ACC112 (cell line): ENCODE measurements around the gene DDX39A.

Experiments
- H2AFZ ChIP-seq: fragments of 200-600 bp; sonication (generic); one replicate; pipeline ENCODE4 v1.6.0; 2017; ENCODE audit warnings: antibody characterized with exemption, low read length; ENCODE audit not compliant: unreplicated experiment
- H3K27ac ChIP-seq: fragments of 200-600 bp; sonication (generic); 2 replicates; pipeline ENCODE4 v1.5.1; 2014; ENCODE audit warnings: low read depth, mild to moderate bottlenecking, antibody characterized with exemption, low read length, moderate library complexity
- H3K27me3 ChIP-seq: fragments of 200-600 bp; sonication (generic); 2 replicates; pipeline ENCODE4 v1.6.1; 2014; ENCODE audit warnings: mild to moderate bottlenecking, antibody characterized with exemption, low read length, moderate library complexity, mixed read lengths; ENCODE audit not compliant: insufficient read depth
- H3K36me3 ChIP-seq: fragments of 200-600 bp; sonication (generic); 2 replicates; pipeline ENCODE4 v1.6.1; 2016; ENCODE audit warnings: mild to moderate bottlenecking, antibody characterized with exemption, low read length, moderate library complexity, mixed read lengths; ENCODE audit not compliant: insufficient read depth
- H3K4me1 ChIP-seq: fragments of 200-600 bp; sonication (generic); one replicate; pipeline ENCODE4 v1.6.1; 2016; ENCODE audit warnings: low read length, mixed read lengths; ENCODE audit not compliant: insufficient read depth, unreplicated experiment, control insufficient read depth
- H3K4me3 ChIP-seq: fragments of 200-600 bp; sonication (generic); 2 replicates; pipeline ENCODE4 v1.5.1; 2014; ENCODE audit warnings: mild to moderate bottlenecking, low read depth, low read length
- H3K79me2 ChIP-seq: fragments of 200-600 bp; sonication (generic); one replicate; pipeline ENCODE4 v1.6.0; 2016; ENCODE audit warnings: low read length; ENCODE audit not compliant: control insufficient read depth, unreplicated experiment, insufficient read depth

The DDX39A gene

DNA sequence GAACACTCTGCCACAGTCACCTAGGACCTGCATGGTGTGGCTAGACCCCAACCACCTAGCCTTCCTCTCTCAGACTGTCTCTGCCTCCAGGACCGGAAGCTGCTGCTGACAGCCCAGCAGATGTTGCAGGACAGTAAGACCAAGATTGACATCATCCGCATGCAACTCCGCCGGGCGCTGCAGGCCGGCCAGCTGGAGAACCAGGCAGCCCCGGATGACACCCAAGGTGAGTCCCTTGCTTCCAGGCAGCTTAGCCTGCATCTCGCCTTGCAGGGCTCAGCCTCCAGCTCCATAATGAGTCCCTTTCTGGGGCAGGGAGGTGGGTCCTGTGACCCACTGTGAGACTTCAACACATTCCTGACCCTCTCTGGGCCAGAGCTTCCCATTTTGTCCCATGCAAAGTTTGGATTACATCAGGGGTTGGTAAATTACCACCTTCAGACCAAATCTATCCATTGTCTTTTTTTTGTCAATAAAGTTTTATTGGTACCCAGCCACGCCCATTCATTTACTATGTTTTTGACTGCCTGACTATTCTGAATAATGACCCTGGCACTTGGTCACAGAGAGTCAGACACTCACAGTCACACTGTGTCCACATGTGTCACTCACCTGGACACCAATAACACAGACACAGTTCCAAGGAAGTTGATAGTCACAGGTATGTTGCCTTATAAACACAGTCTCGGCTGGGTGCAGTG is 27.3 kb upstream of the DDX39A start:
- peaks cover 16% of the 10 kb centered on the region for H3K36me3 ChIP-seq
- no peaks in the 10 kb centered on the region for H3K4me1 ChIP-seq

DNA sequence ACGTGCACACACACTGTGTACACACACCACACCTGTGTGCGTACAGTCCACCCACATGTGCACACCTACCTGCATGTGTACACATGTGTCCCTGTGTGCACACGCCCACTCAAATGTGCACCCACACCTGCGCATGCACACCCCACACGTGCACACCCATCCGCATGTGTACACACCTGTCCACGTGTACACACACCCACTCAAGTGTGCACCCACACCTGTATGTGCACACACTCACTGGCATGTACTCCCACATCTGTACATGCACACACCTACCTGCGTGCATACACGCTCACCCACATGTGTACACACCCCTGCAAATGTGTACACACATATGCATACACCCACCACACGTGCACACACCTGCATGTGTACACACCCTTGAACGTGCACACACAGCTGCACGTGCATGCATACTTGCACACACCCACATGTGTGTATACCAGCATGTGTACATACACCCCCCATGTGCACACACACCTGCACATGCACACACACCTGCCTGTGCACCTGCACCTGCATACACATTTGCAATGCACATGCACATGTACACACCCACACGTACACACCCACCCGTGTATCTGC is 24.6 kb upstream of the DDX39A start:
- H3K4me3 ChIP-seq = no peak overlapping the region
- peaks cover 10% of the 10 kb centered on the region for H3K36me3 ChIP-seq
- peaks cover 9% of the 10 kb centered on the region for H3K79me2 ChIP-seq
- no peak overlapping the region for H2AFZ ChIP-seq
- no peaks in the 10 kb centered on the region for H3K4me1 ChIP-seq
- no peaks in the 10 kb centered on the region for H3K27me3 ChIP-seq
- no peak overlapping the region for H3K27ac ChIP-seq

More for the DNA sequence above, 27.3 kb upstream of the DDX39A start:
- no peak overlapping the region for H3K27ac ChIP-seq
- H2AFZ ChIP-seq = no peak overlapping the region
- no peak overlapping the region for H3K4me3 ChIP-seq
- H3K79me2 ChIP-seq = no peaks in the 10 kb centered on the region
- H3K27me3 ChIP-seq = no peaks in the 10 kb centered on the region

DNA sequence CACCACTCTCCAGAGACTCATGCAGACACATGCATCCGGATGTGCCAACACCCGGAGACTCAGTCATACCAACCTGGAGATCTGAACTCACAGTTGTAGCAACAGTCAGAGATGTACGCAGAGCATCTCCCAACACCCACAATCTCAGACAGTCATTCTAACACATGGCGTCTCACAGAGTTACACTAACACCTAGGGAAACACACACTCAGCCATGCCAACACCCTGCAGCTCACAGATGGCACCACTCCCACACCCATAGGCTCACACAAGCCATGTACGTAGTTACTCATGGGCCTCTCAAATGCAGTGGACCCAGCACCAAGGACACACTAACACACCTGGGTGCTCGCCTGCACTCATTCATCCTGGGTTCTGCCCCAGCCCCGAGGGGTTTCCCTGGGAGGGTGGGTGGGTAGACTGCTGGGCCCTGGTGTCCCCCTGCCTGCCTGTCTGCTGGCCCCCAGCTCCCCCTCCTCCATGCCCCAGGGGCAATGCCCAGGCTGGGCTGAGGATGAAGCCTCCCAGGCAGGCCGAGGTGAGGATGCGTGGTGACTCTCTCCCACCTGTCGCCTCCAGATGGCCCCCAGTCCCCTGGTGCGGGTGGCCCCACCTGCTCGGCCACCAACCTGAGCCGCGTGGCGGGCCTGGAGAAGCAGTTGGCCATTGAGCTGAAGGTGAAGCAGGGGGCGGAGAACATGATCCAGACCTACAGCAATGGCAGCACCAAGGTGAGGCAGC is 23.9 kb upstream of the DDX39A start:
- H2AFZ ChIP-seq = no peak overlapping the region
- no peak overlapping the region for H3K4me3 ChIP-seq
- H3K79me2 ChIP-seq = peaks cover 10% of the 10 kb centered on the region
- no peaks in the 10 kb centered on the region for H3K4me1 ChIP-seq
- H3K27ac ChIP-seq = no peak overlapping the region
- peaks cover 10% of the 10 kb centered on the region for H3K36me3 ChIP-seq
- H3K27me3 ChIP-seq = no peaks in the 10 kb centered on the region

GRCh38 chr19:14441041-14441938 is 22.1 kb upstream of the DDX39A start:
- H3K4me1 ChIP-seq = no peaks in the 10 kb centered on the region
- no peak overlapping the region for H3K4me3 ChIP-seq
- H3K27me3 ChIP-seq = no peaks in the 10 kb centered on the region
- H3K79me2 ChIP-seq = peaks cover 22% of the 10 kb centered on the region
- H3K27ac ChIP-seq = no peak overlapping the region
- H3K36me3 ChIP-seq = peaks cover 5% of the 10 kb centered on the region; the same call in 1 of the 2 replicates
- H2AFZ ChIP-seq = no peak overlapping the region

DNA sequence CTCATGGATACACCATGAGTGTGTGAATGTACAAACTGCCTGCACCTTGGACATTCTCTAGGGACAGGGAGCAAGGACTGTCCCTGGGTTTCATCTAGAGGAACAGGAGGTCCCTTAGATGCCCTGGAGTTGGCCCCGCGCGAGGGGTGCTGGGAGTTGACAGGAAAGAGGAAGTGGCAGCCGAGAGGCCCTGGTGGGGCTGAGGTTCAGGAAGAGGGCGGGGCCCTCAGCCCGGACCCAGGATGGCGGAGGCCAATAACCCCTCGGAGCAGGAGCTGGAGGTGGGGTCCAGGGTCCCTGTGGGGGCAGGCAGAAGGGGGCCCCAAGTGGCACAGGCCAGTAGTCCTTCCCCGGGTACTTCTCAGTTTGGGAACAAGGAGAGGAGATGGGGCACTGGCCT is 20.9 kb upstream of the DDX39A start:
- Histone ChIP-seq H3K79me2 (peaks cover 24% of the 10 kb centered on the region), H3K4me1 (no peaks in the 10 kb centered on the region), H3K27ac (no peak overlapping the region), H3K36me3 (peaks cover 5% of the 10 kb centered on the region; the same call in 1 of the 2 replicates), H3K4me3 (no peak overlapping the region), H3K27me3 (no peaks in the 10 kb centered on the region), H2AFZ (no peak overlapping the region)

DNA sequence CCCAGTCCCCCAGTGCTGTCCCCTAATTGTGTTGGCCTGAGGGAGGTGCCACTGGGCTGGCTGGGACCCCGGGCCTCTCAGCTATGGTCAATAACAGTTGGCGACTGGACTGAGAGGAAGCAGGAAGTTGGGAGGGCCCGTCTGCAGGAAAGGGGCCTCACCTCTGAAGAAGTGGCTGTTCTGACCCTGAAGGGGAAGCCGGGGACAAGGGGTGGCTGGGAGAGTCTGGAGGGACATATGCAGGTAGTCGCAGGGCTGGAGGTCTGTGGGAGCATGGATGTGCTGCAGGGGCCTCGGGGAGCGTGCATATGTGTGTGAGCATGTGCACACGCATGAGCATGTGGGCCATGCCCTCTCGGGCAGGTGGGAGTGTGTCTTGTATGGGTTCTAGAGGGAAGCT is 19.9 kb upstream of the DDX39A start:
- Histone ChIP-seq H3K79me2 (peaks cover 31% of the 10 kb centered on the region), H3K4me3 (no peak overlapping the region), H3K27ac (no peak overlapping the region), H3K4me1 (peaks cover 9% of the 10 kb centered on the region), H3K36me3 (peaks cover 5% of the 10 kb centered on the region; the same call in 1 of the 2 replicates), H3K27me3 (no peaks in the 10 kb centered on the region), H2AFZ (no peak overlapping the region)

DNA sequence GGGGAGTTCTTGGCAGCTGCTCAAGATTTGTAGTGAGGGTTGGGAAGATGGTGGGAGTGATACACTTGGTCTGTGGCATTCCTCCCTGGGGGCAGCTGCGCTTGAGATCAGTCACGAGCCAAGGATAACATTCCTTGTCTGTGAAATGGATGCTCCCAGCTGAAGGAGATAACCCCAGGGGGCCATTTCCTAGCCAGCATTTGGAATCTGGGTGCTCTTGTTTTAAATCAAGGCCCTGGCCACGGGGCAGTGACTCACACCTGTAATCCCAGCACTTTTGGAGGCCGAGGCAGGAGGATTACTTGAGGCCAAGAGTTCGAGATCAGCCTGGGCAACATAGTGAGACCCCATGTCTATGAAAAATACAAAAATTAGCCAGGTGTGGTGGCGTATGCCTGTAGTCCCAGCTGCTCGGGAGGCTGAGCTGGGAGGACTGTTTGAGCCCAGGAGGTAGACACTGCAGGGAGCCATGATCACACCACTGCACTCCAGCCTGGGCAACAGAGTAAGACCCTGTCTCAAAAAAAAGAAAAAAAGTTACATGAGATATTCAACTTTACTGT is 18.5 kb upstream of the DDX39A start:
- peaks cover 36% of the 10 kb centered on the region for H3K79me2 ChIP-seq
- no peak overlapping the region for H3K4me3 ChIP-seq
- H3K4me1 ChIP-seq = peaks cover 9% of the 10 kb centered on the region
- no peaks in the 10 kb centered on the region for H3K36me3 ChIP-seq
- H3K27ac ChIP-seq = no peak overlapping the region
- no peaks in the 10 kb centered on the region for H3K27me3 ChIP-seq
- H2AFZ ChIP-seq = no peak overlapping the region

GRCh38 chr19:14435320-14436050 is 16.3 kb upstream of the DDX39A start:
- no peak overlapping the region; the same call in 1 of the 2 replicates for H3K27ac ChIP-seq
- H3K79me2 ChIP-seq = peaks cover 36% of the 10 kb centered on the region
- H3K4me1 ChIP-seq = peaks cover 9% of the 10 kb centered on the region
- H3K4me3 ChIP-seq = peak overlapping the region; percentile 84; the same call in 1 of the 2 replicates
- H3K27me3 ChIP-seq = no peaks in the 10 kb centered on the region
- no peaks in the 10 kb centered on the region for H3K36me3 ChIP-seq
- no peak overlapping the region for H2AFZ ChIP-seq

- Histone ChIP-seq H3K4me1 (peaks cover 9% of the 10 kb centered on the region), H3K27me3 (no peaks in the 10 kb centered on the region), H2AFZ (peak overlapping the region; percentile 23), H3K36me3 (no peaks in the 10 kb centered on the region), H3K79me2 (peaks cover 32% of the 10 kb centered on the region), H3K4me3 (peak overlapping the region; percentile 84), H3K27ac (peak overlapping the region; percentile 38)
These were observed 15.6 kb upstream of the DDX39A start for GRCh38 chr19:14434543-14435319.
